HepG2 (cell line): ENCODE results near the gene EFNA3. TPM values are rescaled to one million over a fixed set of nuclear protein-coding genes. Genes with fewer than 3 reads are reported as not detected.

Experiments
- ATAC-seq: fragments of 200-7000 bp; cut with Tn5 transposase; 3 replicates; pipeline ENCODE4 v1.9.1; 2020; ENCODE audit warnings: mild to moderate bottlenecking, moderate library complexity
- BruUV-seq: library from RNA; stranded (reverse); fragments of 400-500 nt; replicated peaks from 2 replicates; lab custom pipeline; 2021; lab: Mats Ljungman, UMichigan
- CTCF ChIA-PET: fragments of 300-600 bp; formaldehyde crosslinking; extraction: SDS; loops from one replicate; lab custom pipeline; 2021; ENCODE audit warnings: low total read pairs, inconsistent platforms, low intra/inter-chr PET ratio; lab: Yijun Ruan, JAX
- POLR2A ChIA-PET: fragments of 350-600 bp; sonication (Branson Sonifier 250); formaldehyde crosslinking; loops from one replicate; lab custom pipeline; 2020; ENCODE audit warnings: antibody characterized with exemption, inconsistent platforms; lab: Yijun Ruan, JAX
- DNase-seq: peaks from one replicate; pipeline ENCODE4 v3.0.0-alpha.2; 2015; ENCODE audit warnings: low spot score
- FAIRE-seq: peaks from 3 replicates; lab custom pipeline; 2011; peaks lifted over from hg19 to GRCh38; lab: Jason Lieb, UNC
- H2AFZ ChIP-seq: one replicate; pipeline ENCODE4 v1.6.1; 2011; ENCODE audit warnings: low read length, inconsistent platforms
- H3K27ac ChIP-seq: fragments of 300-600 bp; 3 replicates; pipeline ENCODE4 v1.8.0; 2011; ENCODE audit warnings: mixed run types, mild to moderate bottlenecking, mixed read lengths, low read length, inconsistent platforms; ENCODE audit not compliant: insufficient read depth; ENCODE audit errors: extremely low read length
- H3K27me3 ChIP-seq, 2 experiments: fragments of 200-600 bp in 1 of 2; 2 replicates in 1 of 2; 3 replicates in 1 of 2; pipeline versions ENCODE4 v1.6.0 to v1.8.0; 2011; ENCODE audit warnings: low read length in 2 of 2, mild to moderate bottlenecking in 2 of 2, moderate library complexity in 2 of 2, inconsistent platforms in 1 of 2; ENCODE audit not compliant: insufficient read depth in 2 of 2, control insufficient read depth in 1 of 2
- H3K36me3 ChIP-seq, 2 experiments: fragments of 200-600 bp in 1 of 2; replicated peaks in 1 of 2; 2 replicates in 1 of 2; 3 replicates in 1 of 2; pipeline versions ENCODE4 v1.5.1 to v1.8.0; 2011; ENCODE audit warnings: low read length in 2 of 2, inconsistent platforms in 1 of 2; ENCODE audit not compliant: insufficient read depth in 2 of 2, control insufficient read depth in 1 of 2
- H3K4me1 ChIP-seq: 2 replicates; pipeline ENCODE4 v1.5.1; 2012; ENCODE audit warnings: low read length, inconsistent platforms; ENCODE audit not compliant: insufficient read depth
- H3K4me2 ChIP-seq: 2 replicates; pipeline ENCODE4 v1.6.0; 2011; ENCODE audit warnings: low read depth, low read length, inconsistent platforms
- H3K4me3 ChIP-seq, 3 experiments: fragments of 200-600 bp in 1 of 3; sonication (generic), shearing (Covaris generic) in 1 of 3; replicated peaks in 1 of 3; 2 replicates each; pipeline ENCODE4 v1.5.1; 2011 to 2016; ENCODE audit warnings: low read length in 3 of 3, inconsistent platforms in 2 of 3, low read depth in 2 of 3, mild to moderate bottlenecking in 2 of 3, control low read depth in 1 of 3, mixed read lengths in 1 of 3; ENCODE audit not compliant: insufficient read depth in 1 of 3
- H3K79me2 ChIP-seq: one replicate; pipeline ENCODE4 v1.6.1; 2011; ENCODE audit warnings: low read length, inconsistent platforms; ENCODE audit not compliant: insufficient read depth
- H3K9ac ChIP-seq: 2 replicates; pipeline ENCODE4 v1.6.0; 2011; ENCODE audit warnings: mild to moderate bottlenecking, low read depth, low read length, inconsistent platforms; ENCODE audit not compliant: insufficient read depth
- H3K9me3 ChIP-seq: 2 replicates; pipeline ENCODE4 v1.5.1; 2012; ENCODE audit warnings: mild to moderate bottlenecking, low read length
- H4K20me1 ChIP-seq: 2 replicates; pipeline ENCODE4 v1.6.0; 2011; ENCODE audit warnings: inconsistent platforms, mild to moderate bottlenecking, low read length, moderate library complexity; ENCODE audit not compliant: insufficient read depth
- ATF1 ChIP-seq: IDR thresholded peaks from 2 replicates; pipeline ENCODE4 v1.6.1; 2016; ENCODE audit warnings: mild to moderate bottlenecking, control low read depth
- ATF4 ChIP-seq, 2 experiments: fragments of 450-650 bp in 1 of 2; sonication (generic) in 1 of 2; formaldehyde crosslinking; IDR thresholded peaks; 2 replicates each; pipeline versions ENCODE4 v1.5.0 to v1.8.0; 2020 to 2022; ENCODE audit warnings: mild to moderate bottlenecking in 1 of 2, missing genetic modification reagents in 1 of 2
- BCL6 ChIP-seq: IDR thresholded peaks from 2 replicates; pipeline ENCODE4 v1.6.1; 2016; ENCODE audit warnings: missing genetic modification reagents, missing compliant biosample characterization
- ERF ChIP-seq: IDR thresholded peaks from 2 replicates; pipeline ENCODE4 v1.6.1; 2018; ENCODE audit warnings: missing biosample characterization, missing genetic modification reagents
- FOSL2 ChIP-seq: sonication (generic); formaldehyde crosslinking; IDR thresholded peaks from 2 replicates; pipeline ENCODE4 v1.4.0; 2020; ENCODE audit warnings: missing genetic modification reagents
- HMG20A ChIP-seq: IDR thresholded peaks from 2 replicates; pipeline ENCODE4 v1.6.1; 2016; ENCODE audit warnings: borderline replicate concordance
- NFE2L2 ChIP-seq: fragments of 150-350 bp; IDR thresholded peaks from 2 replicates; pipeline ENCODE4 v1.6.1; 2014; ENCODE audit warnings: low read length
- SAFB2 ChIP-seq: sonication (generic); formaldehyde crosslinking; IDR thresholded peaks from 2 replicates; pipeline ENCODE4 v1.5.1; 2020; ENCODE audit warnings: missing genetic modification reagents, low read depth, mild to moderate bottlenecking, borderline replicate concordance
- SP5 ChIP-seq: IDR thresholded peaks from 2 replicates; pipeline ENCODE4 v1.6.1; 2016; ENCODE audit warnings: low read depth, borderline replicate concordance
- YEATS2 ChIP-seq: sonication (generic); formaldehyde crosslinking; IDR thresholded peaks from 2 replicates; pipeline ENCODE4 v1.4.0; 2020; ENCODE audit warnings: missing genetic modification reagents, borderline replicate concordance
- ZBTB4 ChIP-seq: sonication (generic); formaldehyde crosslinking; IDR thresholded peaks from 2 replicates; pipeline ENCODE4 v1.4.0; 2020; ENCODE audit warnings: missing genetic modification reagents, mild to moderate bottlenecking, borderline replicate concordance
- ZNF17 ChIP-seq: sonication (generic); formaldehyde crosslinking; IDR thresholded peaks from 2 replicates; pipeline ENCODE4 v1.5.0; 2020; ENCODE audit warnings: mild to moderate bottlenecking, missing genetic modification reagents
- ZNF205 ChIP-seq: IDR thresholded peaks from 2 replicates; pipeline ENCODE4 v1.6.1; 2018; ENCODE audit warnings: missing biosample characterization, missing genetic modification reagents
- ZNF556 ChIP-seq: sonication (generic); formaldehyde crosslinking; IDR thresholded peaks from 2 replicates; pipeline ENCODE4 v1.4.0; 2020; ENCODE audit warnings: mild to moderate bottlenecking, missing genetic modification reagents, borderline replicate concordance
- ZNF775 ChIP-seq: sonication (generic); formaldehyde crosslinking; IDR thresholded peaks from 2 replicates; pipeline ENCODE4 v1.4.0; 2020; ENCODE audit warnings: missing genetic modification reagents, mild to moderate bottlenecking, moderate library complexity, borderline replicate concordance
- ZNF782 ChIP-seq: sonication (generic); formaldehyde crosslinking; IDR thresholded peaks from 2 replicates; pipeline ENCODE4 v1.4.0; 2020; ENCODE audit warnings: missing genetic modification reagents, mild to moderate bottlenecking, borderline replicate concordance
- ZNF792 ChIP-seq: IDR thresholded peaks from 2 replicates; pipeline ENCODE4 v1.6.1; 2016
- ZNF891 ChIP-seq: sonication (generic); formaldehyde crosslinking; IDR thresholded peaks from 2 replicates; pipeline ENCODE4 v1.5.0; 2020; ENCODE audit warnings: mild to moderate bottlenecking, missing genetic modification reagents
- WGBS: methylation state at CpG from one replicate; pipeline ENCODE4 v1.1.6; 2017; ENCODE audit warnings: low lambda C conversion rate; 5-methylcytosine and 5-hydroxymethylcytosine counted together
- in situ Hi-C: cut with HindIII; loops from 2 replicates; pipeline ENCODE4 v1.10.0; 2017; ENCODE audit warnings: low pct_unique_long_range_greater_than_20kb; ENCODE audit not compliant: extremely low pct_ligation_motif_present
- intact Hi-C: fragments of 100-400 bp; cut with micrococcal nuclease; formaldehyde crosslinking; loops from one replicate; pipeline ENCODE4 v1.10.0; 2022; ENCODE audit not compliant: unreplicated experiment
- polyA plus RNA-seq, 8 experiments: library from polyadenylated mRNA; depleted of rRNA in 3 of 8; stranded (reverse) in 7 of 8; unstranded in 1 of 8; fragments of >200 nt; fragmentation: Illumina TruSeq in 4 of 8; extraction: Trizol in 4 of 8; gene quantifications; 2 replicates each; pipeline versions ENCODE4 v1.2.1 to v1.2.3, GENCODE V29; 2011 to 2016; ENCODE audit warnings: low read depth in 4 of 8, missing spikeins in 1 of 8, mixed read lengths in 1 of 8; ENCODE audit not compliant: insufficient read depth in 1 of 8
- total RNA-seq, 5 experiments: library from RNA; depleted of rRNA; stranded (reverse); fragments of >200 nt; fragmentation: Illumina TruSeq; extraction: Trizol; gene quantifications; 2 replicates each; pipeline ENCODE4 v1.2.3, GENCODE V29; 2016; ENCODE audit warnings: low read depth in 1 of 5

Gene EFNA3
- total and polyA plus RNA-seq, 2 of the 13 experiments (the other 11 are each of a cell fraction or from before 2014, with no cell fraction given): 1.0 to 5.7 TPM

GRCh38 chr1:155107309-155108264, 28.9 kb downstream of the EFNA3 start:
- ChIA-PET POLR2A (interaction anchor here (1.2 to 4.7 kb wide), 3 partner anchors 17 to 28 kb away, joined by 3 to 32 read pairs (median 4); partner anchors contain the start of genes EFNA1 and SLC50A1), CTCF (no interaction called here)
- 35% methylated on average over 12 of the region's 12 CpGs for WGBS
- Histone ChIP-seq H3K27ac (peak overlapping the region; percentile 61), H3K36me3 (no peaks in the 10 kb centered on the region), H3K9ac (peak overlapping the region; percentile 39; the same call in 1 of the 2 replicates), H3K9me3 (no peaks in the 10 kb centered on the region), H2AFZ (peak overlapping the region; percentile 18), H3K27me3 (no peaks in the 10 kb centered on the region), H3K79me2 (no peaks in the 10 kb centered on the region), H3K4me1 (peaks cover 69% of the 10 kb centered on the region), H3K4me2 (peak overlapping the region; percentile 61), H4K20me1 (no peaks in the 10 kb centered on the region), H3K4me3 (peak overlapping the region in 1 of 3 experiments; percentile 12; a peak in 1 of 6 replicates)
- in situ Hi-C loops: no loop called here
- ATAC-seq: peak; percentile 86
- peak; percentile 89 for DNase-seq
- no TSS peak for BruUV-seq
- intact Hi-C loops: loop anchor here (2.0 kb wide), 1 partner anchor 19 kb away; the partner anchor contains the start of gene EFNA1
- peak; percentile 88 for FAIRE-seq
- TF ChIP-seq ATF4 (CRISPR knock-in tag; IDR thresholded peaks at IDR 0.05) (peak in 1 of 2 experiments; percentile 52; a peak in 1 of 4 replicates), SP5 (0 out of 2 replicates have a peak, but pooled peaks have one; percentile 30), FOSL2 (peak; percentile 62), ZNF775 (CRISPR knock-in tag) (no peak), HMG20A (CRISPR knock-in tag) (no peak), ZNF891 (CRISPR knock-in tag) (no peak; the same call in 1 of the 2 replicates), ZNF205 (CRISPR knock-in tag) (no peak; the same call in 1 of the 2 replicates), ZNF792 (CRISPR knock-in tag) (no peak), BCL6 (peak; percentile 90), NFE2L2 (no peak), SAFB2 (no peak), ZNF556 (CRISPR knock-in tag) (no peak), ERF (no peak), YEATS2 (CRISPR knock-in tag) (no peak), ZNF17 (CRISPR knock-in tag) (no peak), ZBTB4 (CRISPR knock-in tag) (no peak), ATF1 (CRISPR knock-in tag) (no peak), ZNF782 (CRISPR knock-in tag) (no peak)
